HEK293T (cell line): ENCODE results near the gene DHX29.

Experiments
- CTCF ChIA-PET: fragments of 350-600 bp; formaldehyde crosslinking; extraction: SDS; loops from one replicate; lab custom pipeline; 2021; ENCODE audit warnings: antibody characterized with exemption, inconsistent platforms; lab: Yijun Ruan, JAX
- POLR2A ChIA-PET: fragments of 350-600 bp; formaldehyde crosslinking; extraction: SDS; loops from one replicate; lab custom pipeline; 2020; ENCODE audit warnings: antibody characterized with exemption, inconsistent platforms; lab: Yijun Ruan, JAX
- DNase-seq: peaks from one replicate; pipeline ENCODE4 v3.0.0; 2012; ENCODE audit warnings: mixed read lengths; ENCODE audit errors: extremely low spot score
- ARNT ChIP-seq: fragments of 450-650 bp; IDR thresholded peaks from 2 replicates; pipeline ENCODE4 v1.6.1; 2017; ENCODE audit warnings: mild to moderate bottlenecking
- BHLHE40 ChIP-seq: fragments of 450-650 bp; IDR thresholded peaks from 2 replicates; pipeline ENCODE4 v1.6.1; 2016; ENCODE audit warnings: mild to moderate bottlenecking, moderate library complexity, borderline replicate concordance
- CTBP1 ChIP-seq: fragments of 450-650 bp; IDR thresholded peaks from 2 replicates; pipeline ENCODE4 v1.6.1; 2016; ENCODE audit warnings: borderline replicate concordance
- ELF4 ChIP-seq: fragments of 450-650 bp; IDR thresholded peaks from 2 replicates; pipeline ENCODE4 v1.6.1; 2017; ENCODE audit warnings: antibody characterized with exemption
- FOXA1 ChIP-seq: fragments of 450-650 bp; IDR thresholded peaks from 2 replicates; pipeline ENCODE4 v1.6.1; 2016; ENCODE audit warnings: mild to moderate bottlenecking
- FOXK2 ChIP-seq: fragments of 450-650 bp; IDR thresholded peaks from 2 replicates; pipeline ENCODE4 v1.6.1; 2016; ENCODE audit warnings: mild to moderate bottlenecking
- FOXM1 ChIP-seq: fragments of 450-650 bp; IDR thresholded peaks from 2 replicates; pipeline ENCODE4 v1.6.1; 2017; ENCODE audit warnings: mild to moderate bottlenecking, borderline replicate concordance
- HDGF ChIP-seq: fragments of 450-650 bp; IDR thresholded peaks from 2 replicates; pipeline ENCODE4 v1.6.1; 2017; ENCODE audit warnings: antibody characterized with exemption, borderline replicate concordance
- L3MBTL2 ChIP-seq: fragments of 450-650 bp; conservative IDR thresholded peaks from 2 replicates; pipeline ENCODE4 v1.6.1; 2016; ENCODE audit warnings: mild to moderate bottlenecking
- LEF1 ChIP-seq: fragments of 450-650 bp; IDR thresholded peaks from 2 replicates; pipeline ENCODE4 v1.6.1; 2017; ENCODE audit warnings: mild to moderate bottlenecking, borderline replicate concordance
- NFRKB ChIP-seq: fragments of 450-650 bp; IDR thresholded peaks from 2 replicates; pipeline ENCODE4 v1.6.1; 2016; ENCODE audit warnings: mild to moderate bottlenecking, moderate library complexity
- PKNOX1 ChIP-seq: fragments of 450-650 bp; IDR thresholded peaks from 2 replicates; pipeline ENCODE4 v1.6.1; 2016
- SP1 ChIP-seq: fragments of 450-650 bp; IDR thresholded peaks from 2 replicates; pipeline ENCODE4 v1.6.1; 2017
- SUZ12 ChIP-seq: fragments of 450-650 bp; IDR thresholded peaks from 2 replicates; pipeline ENCODE4 v1.6.1; 2016; ENCODE audit warnings: mild to moderate bottlenecking
- TARDBP ChIP-seq: fragments of 450-650 bp; IDR thresholded peaks from 2 replicates; pipeline ENCODE4 v1.6.1; 2016
- ZNF384 ChIP-seq: fragments of 450-650 bp; IDR thresholded peaks from 2 replicates; pipeline ENCODE4 v1.6.1; 2016

DHX29 gene

GRCh38 chr5:55304584-55304983 is 2.9 kb downstream of the DHX29 start:
- no peak for DNase-seq
- TF ChIP-seq CTBP1 (no peak), ARNT (no peak), LEF1 (no peak), TARDBP (no peak), ELF4 (no peak), SP1 (no peak), SUZ12 (no peak)
- ChIA-PET CTCF (interaction anchor here (0.6 kb wide), 1 partner anchor 101 kb away, joined by 3 read pairs; no protein-coding TSS in a partner anchor), POLR2A (interaction anchor here (0.6 kb wide), 1 partner anchor 71 kb away, joined by 3 read pairs; no protein-coding TSS in a partner anchor)

- DNase-seq, result no peak
- no peak for TF ChIP-seq TARDBP
- CTCF ChIA-PET, result no interaction called here
- POLR2A ChIA-PET, result no interaction called here
Measured at GRCh38 chr5:55303238-55303690, 4.2 kb downstream of the DHX29 start.

DNA sequence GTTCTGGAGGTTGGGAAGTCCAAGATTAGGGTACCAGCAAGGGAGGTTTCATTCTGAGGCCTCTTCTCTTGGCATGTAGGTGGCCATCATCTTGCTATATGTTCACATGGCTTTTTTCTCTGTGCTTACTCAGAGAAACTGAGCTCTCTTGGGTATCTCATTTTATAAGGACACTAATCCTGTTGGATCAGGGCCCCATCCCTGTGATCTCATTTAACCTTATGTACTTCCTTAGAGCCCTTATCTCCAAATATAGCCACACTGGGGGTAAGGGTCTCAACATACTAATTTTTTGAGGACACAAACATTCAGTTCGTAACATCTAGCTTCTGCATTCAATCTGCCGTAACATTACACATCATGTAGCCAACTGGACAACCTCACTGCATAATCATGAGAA is 6.6 kb downstream of the DHX29 start:
- DNase-seq, result no peak
- ChIA-PET POLR2A (no interaction called here), CTCF (no interaction called here)
- TF ChIP-seq BHLHE40 (no peak), SP1 (no peak), HDGF (no peak), PKNOX1 (no peak), ELF4 (no peak), FOXA1 (no peak), CTBP1 (no peak), SUZ12 (no peak), FOXM1 (no peak), L3MBTL2 (no peak), FOXK2 (no peak), NFRKB (no peak), LEF1 (no peak), ARNT (no peak), TARDBP (no peak), ZNF384 (no peak)

DNA sequence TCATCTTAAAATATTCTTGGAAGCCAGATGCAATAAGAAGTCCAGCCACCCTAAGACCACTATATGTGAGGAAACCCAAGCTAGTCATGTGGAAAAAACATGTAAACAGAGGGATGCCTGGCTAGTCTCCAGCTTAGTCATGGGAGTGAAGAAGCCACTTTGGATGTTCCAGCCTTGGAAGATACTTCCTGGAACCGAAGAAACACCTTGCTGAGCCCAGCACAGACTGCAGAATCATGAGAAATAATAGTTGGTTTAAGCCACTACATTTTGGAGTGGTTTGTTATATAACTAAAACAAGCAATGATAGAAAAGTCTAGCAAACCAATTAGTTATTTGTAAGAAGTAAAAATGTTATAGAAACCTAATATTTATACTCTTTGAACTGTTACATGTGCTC is 12.6 kb downstream of the DHX29 start:
- TF ChIP-seq NFRKB (no peak), FOXM1 (no peak), FOXK2 (no peak), LEF1 (no peak), PKNOX1 (no peak)
- no peak for DNase-seq
- ChIA-PET CTCF (no interaction called here), POLR2A (no interaction called here)

- CTCF ChIA-PET, result no interaction called here
- no peak for TF ChIP-seq HDGF
- no peak for TF ChIP-seq L3MBTL2
- TF ChIP-seq FOXM1, result no peak
- no peak for TF ChIP-seq ZNF384
- TF ChIP-seq NFRKB, result no peak
- TF ChIP-seq PKNOX1, result no peak
- no peak for TF ChIP-seq BHLHE40
- no peak for TF ChIP-seq FOXA1
- TF ChIP-seq FOXK2, result no peak
- TF ChIP-seq CTBP1, result no peak
- no peak for TF ChIP-seq LEF1
- TF ChIP-seq ELF4, result no peak
- no peak for TF ChIP-seq ARNT
- TF ChIP-seq SUZ12, result no peak
- no peak for TF ChIP-seq SP1
- POLR2A ChIA-PET, result no interaction called here
- DNase-seq, result no peak
Measured at GRCh38 chr5:55290991-55291390, 16.5 kb downstream of the DHX29 start.

DNA sequence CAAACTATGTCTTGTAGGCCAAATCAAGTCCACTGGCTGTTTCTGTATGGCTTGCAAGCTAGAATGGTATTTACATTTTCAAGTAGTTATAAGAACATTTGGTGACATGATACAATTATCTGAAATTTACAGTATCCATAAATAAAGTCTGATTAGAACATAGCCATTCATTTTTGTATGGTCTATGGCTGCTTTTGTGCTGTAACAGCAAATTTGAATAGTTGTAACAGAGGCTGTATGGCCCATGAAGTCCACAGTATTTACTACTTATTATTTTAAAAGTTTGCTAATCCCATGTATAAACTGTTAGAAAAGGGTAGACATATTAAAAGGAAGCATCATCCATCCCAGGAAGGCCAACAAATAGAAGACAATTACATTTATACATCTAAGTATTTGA is 17.7 kb downstream of the DHX29 start:
- POLR2A ChIA-PET, result no interaction called here
- TF ChIP-seq FOXA1 (no peak), CTBP1 (no peak), BHLHE40 (no peak), L3MBTL2 (no peak), TARDBP (no peak), SP1 (no peak), ZNF384 (no peak), HDGF (no peak), NFRKB (no peak), FOXK2 (no peak), PKNOX1 (no peak), ELF4 (no peak), SUZ12 (no peak), ARNT (no peak), LEF1 (no peak), FOXM1 (no peak)
- CTCF ChIA-PET, result interaction anchor here (0.6 kb wide), 1 partner anchor 385 kb away, joined by 3 read pairs; no protein-coding TSS in a partner anchor
- no peak for DNase-seq
